ENCODE results near the gene DDX53.

GRCh38 chrX:22963196-22963595 lies 36.6 kb upstream of the DDX53 start:
- TF ChIP-seq CTCF (IDR thresholded peaks at IDR 0.05): no peak
- no peak for TF ChIP-seq POLR2AphosphoS5 (IDR thresholded peaks at IDR 0.05)
- no peak for TF ChIP-seq POLR2A (IDR thresholded peaks at IDR 0.05)
- no peak for TF ChIP-seq EP300 (IDR thresholded peaks at IDR 0.05; ENCODE audit: low read depth)

Measured in transverse colon (tissue), 4 donors.